Activated CD4-positive, alpha-beta T cell treated with anti-CD3 and anti-CD28 coated beads, Interleukin-2, amount 50 U/mL, for 48 hours (primary cell): ENCODE measurements around the gene ABHD12.
"Not testable (repeated sequence)": the region's sequence is repeated elsewhere in the genome, so short reads cannot be mapped to it uniquely, and the experiment has no call there.

ENCODE experiments used
- DNase-seq, 2 experiments: peaks; one replicate each; pipeline ENCODE4 v3.0.0-alpha.2; 2020

ABHD12 gene

GRCh38 chr20:25274891-25275812 is 115.5 kb downstream of the ABHD12 start:
- no peak for DNase-seq

GRCh38 chr20:25274481-25274880 is 116.2 kb downstream of the ABHD12 start:
- no peak for DNase-seq

GRCh38 chr20:25273541-25274358 is 116.9 kb downstream of the ABHD12 start:
- DNase-seq, result no peak

GRCh38 chr20:25273046-25273445 is 117.6 kb downstream of the ABHD12 start:
- no peak for DNase-seq

- DNase-seq, result no peak
Measured at GRCh38 chr20:25272223-25273000, 118.2 kb downstream of the ABHD12 start.

GRCh38 chr20:25271486-25272222 is 119.0 kb downstream of the ABHD12 start:
- DNase-seq, result no peak

- DNase-seq, result no peak
Measured at GRCh38 chr20:25270829-25271251, 119.8 kb downstream of the ABHD12 start.

GRCh38 chr20:25269833-25270170 is 120.8 kb downstream of the ABHD12 start:
- no peak for DNase-seq

- DNase-seq, result no peak
Measured at GRCh38 chr20:25269057-25269832, 121.4 kb downstream of the ABHD12 start.

- DNase-seq, result not testable (repeated sequence)
Measured at GRCh38 chr20:25260770-25261437, 129.7 kb downstream of the ABHD12 start.

- no peak for DNase-seq
Measured at GRCh38 chr20:25259788-25260254, 130.8 kb downstream of the ABHD12 start.

- DNase-seq, result no peak
Measured at GRCh38 chr20:25259358-25259757, 131.3 kb downstream of the ABHD12 start.

GRCh38 chr20:25258828-25259227 is 131.8 kb downstream of the ABHD12 start:
- DNase-seq, result no peak

- DNase-seq, result no peak
Measured at GRCh38 chr20:25258476-25258805, 132.2 kb downstream of the ABHD12 start.

- DNase-seq, result no peak
Measured at GRCh38 chr20:25257756-25258475, 132.7 kb downstream of the ABHD12 start.

GRCh38 chr20:25257130-25257529 is 133.5 kb downstream of the ABHD12 start:
- no peak for DNase-seq

- DNase-seq, result no peak
Measured at GRCh38 chr20:25256226-25256859, 134.3 kb downstream of the ABHD12 start.

GRCh38 chr20:25254986-25255680 is 135.5 kb downstream of the ABHD12 start:
- DNase-seq, result no peak

- DNase-seq, result no peak
Measured at GRCh38 chr20:25254571-25254970, 136.1 kb downstream of the ABHD12 start.
